NCI-H2081 treated with DMSO at 0.1 percent for 48 hours (cell line): Measurements from ENCODE around the gene PYCR2.
"Not testable (repeated sequence)": the region's sequence is repeated elsewhere in the genome, so short reads cannot be mapped to it uniquely, and the experiment has no call there.

Experiments used
- DNase-seq: peaks from one replicate; lab custom pipeline; 2025; lab: John Stamatoyannopoulos, UW

The PYCR2 gene

DNA sequence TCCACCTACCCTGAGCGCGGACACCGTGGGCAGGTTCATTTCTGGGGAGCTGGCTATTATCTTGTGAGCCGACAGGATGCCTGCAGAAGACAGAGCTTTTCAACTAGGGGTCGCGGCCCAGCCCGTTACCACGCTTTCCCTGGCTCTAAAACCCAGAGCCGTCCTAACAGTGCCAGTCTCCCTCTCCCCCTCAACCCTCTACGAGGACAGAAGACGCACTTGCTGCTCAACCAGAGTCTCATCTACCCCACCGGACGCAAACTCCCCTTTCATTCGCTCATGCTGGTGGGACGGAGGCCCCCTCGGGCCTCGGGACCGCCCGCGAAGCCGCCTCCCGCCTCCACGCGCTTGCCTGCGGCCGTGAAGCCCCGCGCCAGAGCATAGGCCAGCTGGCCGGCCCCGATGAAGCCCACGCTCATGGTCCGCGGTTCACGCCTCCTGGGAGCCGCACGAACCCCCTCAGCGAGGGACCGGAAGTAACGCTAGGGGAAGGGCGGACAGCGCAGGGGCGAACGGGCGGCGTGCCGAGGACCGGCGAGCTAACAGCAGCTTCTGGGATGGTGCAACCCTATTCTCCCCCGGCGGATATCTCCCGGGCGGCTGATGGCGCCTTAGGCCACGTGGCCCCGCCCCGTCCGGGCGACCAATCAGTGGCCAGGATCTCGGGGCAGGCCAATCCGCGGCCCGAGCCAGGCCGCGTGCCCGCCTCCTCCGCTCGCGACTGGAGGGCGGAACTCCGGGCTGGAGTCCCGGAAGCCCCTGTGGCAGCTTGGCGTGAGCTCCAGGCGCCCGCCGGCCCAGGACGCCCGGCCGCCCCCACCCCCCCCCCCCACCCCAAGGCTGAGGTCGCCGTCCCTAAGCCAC, at the start of gene PYCR2:
TSS of gene PYCR2 (minus strand) at position 559 of the 864 bp plus-strand sequence. CDS start at position 419, 140 bp downstream.
- DNase-seq = peak; percentile 97

DNA sequence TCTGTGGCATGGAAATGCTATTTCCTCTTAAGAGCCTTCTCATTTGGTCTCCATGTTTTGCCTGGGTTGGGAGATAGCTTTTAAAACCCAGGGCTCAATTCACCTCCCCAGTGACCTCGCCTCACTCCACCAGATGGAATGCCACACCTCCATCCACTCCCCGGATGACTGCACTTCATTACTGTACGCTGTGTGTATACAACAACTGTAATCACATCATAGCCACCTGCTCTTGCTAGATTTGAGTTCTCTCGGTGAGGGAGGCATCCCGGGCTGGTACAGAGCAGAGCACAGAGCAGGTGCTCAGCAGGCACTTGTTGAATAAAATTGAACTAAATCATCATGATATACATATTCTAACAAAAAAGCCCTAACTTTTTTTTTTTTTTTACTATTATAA, 49.1 kb upstream of the PYCR2 start:
- peak; percentile 46 for DNase-seq

GRCh38 chr1:225972344-225973152, 48.5 kb upstream of the PYCR2 start:
- DNase-seq = no peak

- not testable (repeated sequence) for DNase-seq
Measured at GRCh38 chr1:225970592-225971157, 46.6 kb upstream of the PYCR2 start.

DNA sequence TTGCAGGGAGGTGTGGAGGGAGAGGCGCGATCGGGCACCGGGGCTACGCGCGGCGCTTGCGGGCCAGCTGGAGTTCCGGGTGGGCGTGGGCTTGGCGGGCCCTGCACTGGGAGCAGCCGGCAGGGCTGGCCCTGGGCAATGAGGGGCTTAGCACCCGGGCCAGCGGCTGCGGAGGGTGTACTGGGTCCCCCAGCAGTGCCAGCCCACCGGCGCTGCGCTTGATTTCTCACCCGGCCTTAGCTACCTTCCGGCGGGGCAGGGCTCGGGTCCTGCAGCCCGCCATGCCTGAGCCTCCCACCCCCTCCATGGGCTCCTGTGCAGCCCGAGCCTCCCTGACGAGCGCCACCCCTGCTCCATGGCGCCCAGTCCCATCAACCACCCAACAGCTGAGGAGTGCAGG, 45.7 kb upstream of the PYCR2 start:
- DNase-seq = not testable (repeated sequence)

GRCh38 chr1:225965231-225965630, 41.2 kb upstream of the PYCR2 start:
- no peak for DNase-seq

DNA sequence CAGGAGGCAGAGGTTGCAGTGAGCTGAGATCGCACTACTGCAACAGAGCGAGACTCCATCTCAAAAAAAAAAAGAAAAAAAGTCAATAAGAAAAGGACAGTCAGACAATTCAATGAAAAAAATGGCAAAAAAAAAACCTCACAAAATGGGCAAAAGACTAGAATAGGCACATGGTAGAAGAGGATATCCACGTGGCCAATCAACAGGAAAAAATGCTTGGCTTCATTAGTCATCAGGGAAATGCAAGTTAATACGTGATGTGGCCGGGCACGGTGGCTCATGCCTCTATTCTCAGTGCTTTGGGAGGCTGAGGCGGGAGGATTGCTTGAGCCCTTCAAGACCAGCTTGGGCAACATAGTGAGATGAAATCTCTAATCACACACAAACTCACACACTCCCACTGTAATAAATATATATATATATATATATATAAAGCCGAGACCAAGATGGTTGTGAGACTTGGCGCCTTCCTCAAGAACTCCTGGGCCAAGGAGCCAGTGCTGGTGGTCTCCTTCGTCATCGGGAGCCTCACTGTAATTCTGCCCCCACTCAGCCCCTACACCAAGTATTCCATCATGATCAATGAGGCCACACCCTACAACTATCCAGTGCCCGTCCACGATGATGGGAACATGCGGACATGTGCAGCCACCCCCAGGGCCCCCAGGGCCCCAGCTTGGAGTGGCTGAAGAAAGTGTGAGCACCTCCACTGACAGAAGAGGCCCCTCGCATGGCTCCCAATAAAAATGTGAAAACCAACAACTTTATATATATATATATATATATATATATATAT, 39.9 kb upstream of the PYCR2 start:
- DNase-seq = no peak

DNA sequence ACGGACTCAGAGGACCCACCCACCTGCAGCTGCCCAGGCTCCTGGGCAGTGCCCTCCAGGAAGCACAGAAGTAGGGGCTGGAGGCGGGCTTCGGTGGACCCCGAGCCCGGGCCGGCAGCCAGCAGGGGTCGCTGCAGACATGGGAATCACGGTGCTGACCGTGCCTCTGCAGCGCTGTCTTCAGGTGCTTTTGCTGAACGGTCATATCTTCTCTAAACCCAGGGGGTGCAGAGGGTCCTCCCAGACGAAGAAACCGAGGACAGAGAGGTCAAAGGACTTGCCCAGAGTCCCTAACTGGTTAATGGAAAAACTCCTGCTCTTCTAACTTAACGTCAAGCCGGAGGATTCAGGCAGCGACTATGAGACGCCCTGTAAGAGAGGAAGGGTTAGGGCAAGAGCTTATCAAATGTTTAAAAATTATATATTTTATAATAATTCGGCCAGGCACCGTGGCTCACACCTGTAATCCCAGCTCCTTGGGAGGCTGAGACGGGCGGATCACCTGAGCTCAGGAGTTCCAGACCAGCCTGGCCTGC, 38.5 kb upstream of the PYCR2 start:
- no peak for DNase-seq

GRCh38 chr1:225961659-225962439, 37.8 kb upstream of the PYCR2 start:
- no peak for DNase-seq

DNA sequence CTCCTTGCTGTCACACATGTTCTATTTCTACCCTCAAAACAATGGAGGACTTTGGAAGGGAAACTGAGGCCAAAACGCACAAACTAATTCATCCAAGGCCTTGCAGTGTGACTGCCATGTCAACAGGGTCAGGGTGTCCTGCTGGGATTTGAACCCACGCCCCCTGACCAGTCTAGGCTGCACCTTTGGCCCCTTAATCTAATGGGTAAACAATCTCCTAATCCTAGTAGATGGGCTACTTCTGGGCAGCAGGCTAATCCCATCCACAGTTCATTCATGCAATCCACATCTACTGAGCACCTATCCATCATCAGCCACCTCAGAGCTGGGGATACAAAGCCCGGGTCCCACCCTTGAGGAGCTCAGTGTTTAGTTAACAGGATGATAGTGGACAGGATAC, 34.0 kb upstream of the PYCR2 start:
- DNase-seq = no peak

DNA sequence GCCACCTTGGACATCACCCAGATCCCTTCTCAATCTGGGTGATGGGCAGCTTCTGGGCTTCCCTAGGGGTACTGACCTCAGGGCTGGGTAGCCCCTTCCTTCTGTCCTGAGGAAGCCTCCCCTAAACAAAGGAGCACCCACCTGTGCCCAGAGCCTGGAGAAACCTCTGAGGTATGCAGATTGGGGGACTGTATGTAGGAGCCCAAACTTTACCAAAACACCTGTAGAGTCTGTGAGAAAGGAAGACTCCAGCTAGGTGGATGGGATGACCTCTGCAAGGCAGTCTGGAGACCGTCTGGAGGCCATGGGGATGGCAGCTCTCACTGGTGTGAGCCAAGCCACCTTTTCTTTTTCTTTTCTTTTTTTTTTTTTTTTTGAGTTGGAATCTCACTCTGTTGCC, 30.7 kb upstream of the PYCR2 start:
- no peak for DNase-seq

GRCh38 chr1:225953315-225953714, 29.3 kb upstream of the PYCR2 start:
- DNase-seq = no peak

DNA sequence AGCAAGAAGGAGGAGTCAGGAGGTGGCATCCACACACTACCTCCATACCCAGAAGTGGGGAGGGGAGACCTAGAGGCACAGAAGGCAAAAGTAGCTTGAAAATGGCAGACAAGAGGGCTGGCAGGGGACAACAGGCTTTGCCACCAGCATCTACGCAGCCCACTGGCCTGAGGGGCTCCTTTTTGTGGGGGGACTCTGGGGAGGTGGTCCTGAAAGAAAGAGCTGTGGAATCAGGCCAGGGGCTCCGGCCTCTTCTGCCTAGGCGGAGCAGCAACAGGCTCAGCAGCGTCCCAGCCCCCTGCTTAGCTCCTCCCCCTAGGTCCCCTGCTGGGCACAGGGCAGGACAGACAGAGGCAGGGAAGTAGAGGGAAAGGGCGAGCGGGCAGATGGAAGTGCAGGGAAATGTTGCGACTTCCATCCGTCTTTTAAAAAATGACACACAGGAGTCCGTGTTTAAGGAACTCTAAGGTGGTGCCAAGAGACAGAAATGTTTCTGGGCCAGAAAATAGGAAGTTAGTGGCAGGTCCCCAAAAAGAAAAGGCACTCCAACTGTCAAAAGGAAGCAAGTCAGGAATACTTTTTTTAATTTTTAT, 27.0 kb upstream of the PYCR2 start:
- DNase-seq = no peak

DNA sequence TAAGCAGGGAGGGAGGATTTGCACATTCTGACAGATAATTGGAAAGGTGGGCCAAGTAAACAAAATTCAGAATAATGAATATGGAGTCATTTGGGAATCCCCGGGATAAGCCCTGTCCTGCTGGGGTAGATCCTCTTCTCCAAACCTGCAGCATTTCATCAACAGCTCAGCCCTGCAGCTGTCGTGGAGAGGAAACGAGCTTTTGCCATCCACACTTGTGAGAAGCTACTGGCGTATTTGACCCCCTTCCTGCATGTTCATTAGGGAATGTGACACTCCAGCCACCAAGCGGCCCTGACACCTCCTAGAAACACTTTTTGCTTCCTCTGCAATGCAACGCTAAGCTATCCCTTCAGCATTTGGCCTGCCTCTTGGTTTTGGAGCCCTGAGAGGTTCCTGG, 25.0 kb upstream of the PYCR2 start:
- DNase-seq = no peak

DNA sequence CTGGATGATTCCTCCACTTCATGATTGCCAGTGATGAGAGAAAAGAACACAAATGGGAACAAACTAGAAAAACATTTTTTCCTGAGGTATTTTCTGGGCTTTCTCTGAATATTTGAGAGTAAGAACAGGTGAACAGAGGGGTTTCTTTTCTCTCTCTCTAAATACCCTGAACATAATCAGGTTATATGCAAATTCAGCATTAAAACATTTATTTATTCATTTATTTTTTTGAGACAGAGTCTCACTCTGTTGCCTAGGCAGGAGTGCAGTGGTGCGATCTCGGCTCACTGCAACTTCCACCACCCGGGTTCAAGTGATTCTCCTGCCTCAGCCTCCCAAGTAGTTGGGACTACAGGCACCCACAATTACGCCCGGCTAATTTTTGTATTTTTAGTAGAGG, 22.8 kb upstream of the PYCR2 start:
- no peak for DNase-seq

DNA sequence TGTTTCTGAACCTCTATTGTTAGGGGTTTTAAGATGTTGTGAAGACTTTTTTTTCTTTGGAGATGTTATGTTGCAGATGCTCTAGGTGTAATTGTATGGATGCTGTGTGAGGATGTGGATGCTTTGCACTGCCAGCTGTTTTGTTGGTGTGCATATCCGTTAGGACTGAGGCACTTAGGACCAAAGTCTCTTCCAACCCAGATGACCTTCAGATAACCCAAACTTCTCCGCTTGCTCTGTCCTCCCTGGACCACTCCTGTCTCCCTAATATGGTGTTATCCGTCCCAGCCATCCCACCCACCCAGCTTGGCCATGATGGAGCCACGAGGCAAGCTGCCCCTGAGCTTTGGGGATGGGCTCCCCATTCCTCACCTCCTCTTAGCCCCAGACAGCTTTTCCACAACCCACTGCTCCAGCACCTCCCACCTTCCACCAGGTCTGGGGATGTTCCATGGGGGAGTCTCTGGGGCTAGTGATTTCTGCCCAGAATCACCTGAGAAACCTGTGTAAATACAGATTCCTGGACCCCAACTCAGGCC, 22.1 kb upstream of the PYCR2 start:
- DNase-seq = no peak

- DNase-seq = no peak
Measured at GRCh38 chr1:225945564-225945963, 21.5 kb upstream of the PYCR2 start.

DNA sequence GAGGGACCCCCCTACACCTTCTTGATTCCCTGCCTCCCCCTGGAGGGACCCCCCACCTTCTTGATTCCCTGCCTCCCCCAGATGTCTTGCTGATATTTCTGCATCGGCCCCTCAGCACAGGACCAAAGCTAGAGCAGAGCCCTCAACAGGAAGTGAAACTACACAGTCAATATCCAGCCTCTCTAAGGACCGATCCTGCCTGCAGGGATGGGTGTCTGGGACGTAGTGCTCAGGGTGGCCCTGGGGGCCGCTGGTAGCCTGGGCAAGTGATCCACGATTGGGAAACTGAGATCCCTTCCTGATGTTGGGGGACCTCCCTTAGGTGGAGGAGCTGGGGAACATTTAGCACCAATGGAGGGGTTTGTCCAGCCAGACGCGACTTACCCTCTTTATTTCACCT, 20.9 kb upstream of the PYCR2 start:
- no peak for DNase-seq

DNA sequence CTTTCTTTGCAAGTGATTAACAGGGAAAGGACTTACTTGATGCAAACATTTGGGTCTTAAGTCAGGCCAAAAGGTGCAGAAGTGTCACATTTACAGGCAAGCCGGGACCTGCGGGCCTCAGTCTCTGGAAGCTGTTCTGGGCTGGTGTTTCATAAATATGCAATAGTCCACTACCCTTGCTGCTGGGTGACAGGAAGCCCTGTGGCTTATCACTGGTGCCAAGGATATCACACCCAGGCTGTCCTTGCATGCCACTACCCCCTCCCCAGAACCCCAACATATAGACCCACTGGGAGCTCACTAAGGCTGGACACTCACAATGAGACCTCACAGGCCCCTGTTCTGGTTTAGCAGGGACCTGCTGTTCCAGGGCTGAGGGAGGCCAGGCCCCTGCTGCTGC, 20.3 kb upstream of the PYCR2 start:
- no peak for DNase-seq

GRCh38 chr1:225943582-225943981, 19.5 kb upstream of the PYCR2 start:
- no peak for DNase-seq
